ENCODE results near the gene HDAC9.

The HDAC9 gene

GRCh38 chr7:18864967-18865366 is 369.4 kb downstream of the HDAC9 start:
- no peak overlapping the region for H3K4ac ChIP-seq (ENCODE audit: low read depth in 1 of 2, low read length in 2 of 2)
- H2AFZ ChIP-seq (ENCODE audit: low read depth, low read length): no peak overlapping the region
- H3K27ac ChIP-seq (ENCODE audit: low read length, poor library complexity, severe bottlenecking): no peak overlapping the region
- H3K4me2 ChIP-seq (ENCODE audit: low read length, poor library complexity, severe bottlenecking): no peak overlapping the region
- no peak overlapping the region for H2AK5ac ChIP-seq (ENCODE audit: low read length, severe bottlenecking)
- H3K36me3 ChIP-seq (ENCODE audit: control insufficient read depth in 1 of 2, insufficient read depth in 2 of 2, low read depth in 1 of 2, low read length in 2 of 2): no peaks in the 10 kb centered on the region
- no peaks in the 10 kb centered on the region for H3K4me1 ChIP-seq (ENCODE audit: control insufficient read depth, insufficient read depth, low read depth, low read length)
- H3K14ac ChIP-seq (ENCODE audit: low read length in 2 of 2): no peak overlapping the region
- H2BK120ac ChIP-seq (ENCODE audit: low read depth, low read length): no peak overlapping the region
- no peak overlapping the region for H3K9ac ChIP-seq (ENCODE audit: low read length)
- no peak overlapping the region for H3K23ac ChIP-seq (ENCODE audit: low read length in 2 of 2)
- H2BK12ac ChIP-seq (ENCODE audit: low read length in 2 of 2): no peak overlapping the region
- H4K91ac ChIP-seq (ENCODE audit: low read length): peak overlapping the region; percentile 7
- H2BK15ac ChIP-seq (ENCODE audit: low read depth, poor library complexity, severe bottlenecking): no peak overlapping the region
- no peak overlapping the region for H3K4me3 ChIP-seq (ENCODE audit: insufficient read depth in 1 of 2, low read depth in 1 of 2, low read length in 2 of 2)
- no peaks in the 10 kb centered on the region for H3K79me1 ChIP-seq (replicated peaks; ENCODE audit: low read length, poor library complexity, severe bottlenecking)
- no peaks in the 10 kb centered on the region for H3K27me3 ChIP-seq (ENCODE audit: control insufficient read depth in 1 of 2, insufficient read depth in 1 of 2, low read length in 2 of 2)
- no peak for DNase-seq
- no peak overlapping the region for H4K8ac ChIP-seq (ENCODE audit: low read length)
- 87% methylated on average over 3 of the region's 3 CpGs for WGBS
- no peaks in the 10 kb centered on the region for H3K9me3 ChIP-seq (ENCODE audit: control insufficient read depth, low read length)
- no peak overlapping the region for H3K18ac ChIP-seq (ENCODE audit: low read depth in 1 of 2, low read length in 2 of 2)
- H2BK5ac ChIP-seq (ENCODE audit: low read depth, low read length, poor library complexity, severe bottlenecking): no peak overlapping the region

- no peaks in the 10 kb centered on the region for H3K79me1 ChIP-seq (replicated peaks; ENCODE audit: low read length, poor library complexity, severe bottlenecking)
Observed at GRCh38 chr7:18866359-18867036, 370.9 kb downstream of the HDAC9 start.

GRCh38 chr7:18872344-18872743 is 376.8 kb downstream of the HDAC9 start:
- Histone ChIP-seq H2BK12ac (ENCODE audit: low read length in 2 of 2) (no peak overlapping the region), H4K8ac (ENCODE audit: low read length) (no peak overlapping the region), H2AFZ (ENCODE audit: low read depth, low read length) (no peak overlapping the region), H4K91ac (ENCODE audit: low read length) (no peak overlapping the region), H3K4me2 (ENCODE audit: low read length, poor library complexity, severe bottlenecking) (no peak overlapping the region), H2BK5ac (ENCODE audit: low read depth, low read length, poor library complexity, severe bottlenecking) (no peak overlapping the region), H3K79me1 (replicated peaks; ENCODE audit: low read length, poor library complexity, severe bottlenecking) (no peaks in the 10 kb centered on the region), H3K4me3 (ENCODE audit: insufficient read depth in 1 of 2, low read depth in 1 of 2, low read length in 2 of 2) (no peak overlapping the region), H3K4ac (ENCODE audit: low read depth in 1 of 2, low read length in 2 of 2) (no peak overlapping the region), H2BK120ac (ENCODE audit: low read depth, low read length) (no peak overlapping the region), H3K27ac (ENCODE audit: low read length, poor library complexity, severe bottlenecking) (no peak overlapping the region), H3K23ac (ENCODE audit: low read length in 2 of 2) (no peak overlapping the region), H2AK5ac (ENCODE audit: low read length, severe bottlenecking) (no peak overlapping the region), H3K18ac (ENCODE audit: low read depth in 1 of 2, low read length in 2 of 2) (no peak overlapping the region), H3K4me1 (ENCODE audit: control insufficient read depth, insufficient read depth, low read depth, low read length) (no peaks in the 10 kb centered on the region), H3K9me3 (ENCODE audit: control insufficient read depth, low read length) (no peaks in the 10 kb centered on the region), H3K14ac (ENCODE audit: low read length in 2 of 2) (no peak overlapping the region), H3K9ac (ENCODE audit: low read length) (no peak overlapping the region), H3K36me3 (ENCODE audit: control insufficient read depth in 1 of 2, insufficient read depth in 2 of 2, low read depth in 1 of 2, low read length in 2 of 2) (no peaks in the 10 kb centered on the region), H2BK15ac (ENCODE audit: low read depth, poor library complexity, severe bottlenecking) (no peak overlapping the region), H3K27me3 (ENCODE audit: control insufficient read depth in 1 of 2, insufficient read depth in 1 of 2, low read length in 2 of 2) (no peaks in the 10 kb centered on the region)
- no peak for DNase-seq
- 93% methylated on average over 1 of the region's 2 CpGs for WGBS

More at GRCh38 chr7:18866359-18867036, 370.9 kb downstream of the HDAC9 start:
- Histone ChIP-seq H3K4ac (ENCODE audit: low read depth in 1 of 2, low read length in 2 of 2) (no peak overlapping the region), H4K8ac (ENCODE audit: low read length) (no peak overlapping the region), H2AFZ (ENCODE audit: low read depth, low read length) (no peak overlapping the region), H3K9me3 (ENCODE audit: control insufficient read depth, low read length) (no peaks in the 10 kb centered on the region), H3K4me2 (ENCODE audit: low read length, poor library complexity, severe bottlenecking) (no peak overlapping the region), H3K27me3 (ENCODE audit: control insufficient read depth in 1 of 2, insufficient read depth in 1 of 2, low read length in 2 of 2) (no peaks in the 10 kb centered on the region), H2BK5ac (ENCODE audit: low read depth, low read length, poor library complexity, severe bottlenecking) (no peak overlapping the region), H2BK120ac (ENCODE audit: low read depth, low read length) (no peak overlapping the region), H2BK12ac (ENCODE audit: low read length in 2 of 2) (no peak overlapping the region), H4K91ac (ENCODE audit: low read length) (no peak overlapping the region), H3K9ac (ENCODE audit: low read length) (peak overlapping the region; percentile 64), H3K14ac (ENCODE audit: low read length in 2 of 2) (no peak overlapping the region), H2BK15ac (ENCODE audit: low read depth, poor library complexity, severe bottlenecking) (no peak overlapping the region), H3K23ac (ENCODE audit: low read length in 2 of 2) (no peak overlapping the region), H3K4me3 (ENCODE audit: insufficient read depth in 1 of 2, low read depth in 1 of 2, low read length in 2 of 2) (no peak overlapping the region), H3K18ac (ENCODE audit: low read depth in 1 of 2, low read length in 2 of 2) (peak overlapping the region in 1 of 2 experiments; percentile 28), H3K27ac (ENCODE audit: low read length, poor library complexity, severe bottlenecking) (no peak overlapping the region), H2AK5ac (ENCODE audit: low read length, severe bottlenecking) (no peak overlapping the region), H3K4me1 (ENCODE audit: control insufficient read depth, insufficient read depth, low read depth, low read length) (no peaks in the 10 kb centered on the region), H3K36me3 (ENCODE audit: control insufficient read depth in 1 of 2, insufficient read depth in 2 of 2, low read depth in 1 of 2, low read length in 2 of 2) (no peaks in the 10 kb centered on the region)
- DNase-seq: peak; percentile 97
- WGBS: 40% methylated on average over 4 of the region's 4 CpGs

DNA sequence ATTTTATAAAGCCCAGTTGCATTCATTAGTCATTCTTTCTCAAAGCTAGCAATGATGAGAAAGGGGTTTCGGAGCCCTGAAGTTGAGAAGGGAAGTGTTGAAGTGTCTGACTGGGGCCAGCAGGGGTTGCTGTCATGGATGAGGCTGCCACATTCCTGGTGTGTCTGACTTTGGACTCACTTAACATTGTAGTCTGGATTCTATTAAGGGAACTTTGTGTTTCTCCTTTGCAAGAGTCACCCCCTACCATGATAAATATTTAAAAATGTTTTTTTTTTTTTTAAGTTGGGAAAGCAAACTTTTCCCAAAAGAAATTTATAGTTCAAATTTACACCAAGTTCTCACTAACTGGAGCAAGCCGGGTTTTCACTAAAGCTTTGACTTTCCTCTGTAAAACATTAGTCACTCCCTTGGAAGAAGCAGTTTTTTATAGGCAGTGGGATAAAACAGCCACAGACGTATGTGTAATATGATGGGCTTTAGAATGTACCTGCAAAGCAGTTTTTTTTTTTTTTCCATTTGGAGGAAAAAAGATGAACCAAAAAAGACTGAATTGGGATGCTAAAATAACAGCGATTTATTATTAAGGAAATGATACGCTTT is 378.3 kb downstream of the HDAC9 start:
- no peak overlapping the region for H3K4me2 ChIP-seq (ENCODE audit: low read length, poor library complexity, severe bottlenecking)
- H4K91ac ChIP-seq (ENCODE audit: low read length): no peak overlapping the region
- H3K18ac ChIP-seq (ENCODE audit: low read depth in 1 of 2, low read length in 2 of 2): no peak overlapping the region
- H2BK5ac ChIP-seq (ENCODE audit: low read depth, low read length, poor library complexity, severe bottlenecking): no peak overlapping the region
- no peaks in the 10 kb centered on the region for H3K36me3 ChIP-seq (ENCODE audit: control insufficient read depth in 1 of 2, insufficient read depth in 2 of 2, low read depth in 1 of 2, low read length in 2 of 2)
- H3K4ac ChIP-seq (ENCODE audit: low read depth in 1 of 2, low read length in 2 of 2): no peak overlapping the region
- H3K9ac ChIP-seq (ENCODE audit: low read length): peak overlapping the region; percentile 57
- H2BK12ac ChIP-seq (ENCODE audit: low read length in 2 of 2): no peak overlapping the region
- no peak overlapping the region for H2BK15ac ChIP-seq (ENCODE audit: low read depth, poor library complexity, severe bottlenecking)
- H2AFZ ChIP-seq (ENCODE audit: low read depth, low read length): no peak overlapping the region
- no peaks in the 10 kb centered on the region for H3K27me3 ChIP-seq (ENCODE audit: control insufficient read depth in 1 of 2, insufficient read depth in 1 of 2, low read length in 2 of 2)
- H3K27ac ChIP-seq (ENCODE audit: low read length, poor library complexity, severe bottlenecking): no peak overlapping the region
- H3K23ac ChIP-seq (ENCODE audit: low read length in 2 of 2): no peak overlapping the region
- H4K8ac ChIP-seq (ENCODE audit: low read length): no peak overlapping the region
- no peak overlapping the region for H2BK120ac ChIP-seq (ENCODE audit: low read depth, low read length)
- DNase-seq: peak; percentile 17
- H3K9me3 ChIP-seq (ENCODE audit: control insufficient read depth, low read length): no peaks in the 10 kb centered on the region
- no peaks in the 10 kb centered on the region for H3K79me1 ChIP-seq (replicated peaks; ENCODE audit: low read length, poor library complexity, severe bottlenecking)
- H3K4me3 ChIP-seq (ENCODE audit: insufficient read depth in 1 of 2, low read depth in 1 of 2, low read length in 2 of 2): no peak overlapping the region
- no peak overlapping the region for H3K14ac ChIP-seq (ENCODE audit: low read length in 2 of 2)
- H3K4me1 ChIP-seq (ENCODE audit: control insufficient read depth, insufficient read depth, low read depth, low read length): no peaks in the 10 kb centered on the region
- no peak overlapping the region for H2AK5ac ChIP-seq (ENCODE audit: low read length, severe bottlenecking)
- WGBS: 84% methylated on average over 4 of the region's 5 CpGs
